Duodenal mucosa (tissue), 2 donors: ENCODE measurements around the gene PRAMEF2.
"Not testable (repeated sequence)": the region's sequence is repeated elsewhere in the genome, so short reads cannot be mapped to it uniquely, and the experiment has no call there.

Experiments
- H3K27ac ChIP-seq: one replicate; pipeline ENCODE4 v1.7.0; 2013; ENCODE audit warnings: low read depth, low read length
- H3K27me3 ChIP-seq, 2 donors: one replicate each; pipeline ENCODE4 v1.7.0; 2013; ENCODE audit warnings: low read length in 2 of 2, control low read depth in 1 of 2; ENCODE audit not compliant: insufficient read depth in 2 of 2, control insufficient read depth in 1 of 2
- H3K36me3 ChIP-seq, 2 donors: one replicate each; pipeline ENCODE4 v1.7.0; 2013; ENCODE audit warnings: low read length in 2 of 2, control low read depth in 1 of 2; ENCODE audit not compliant: insufficient read depth in 2 of 2, control insufficient read depth in 1 of 2
- H3K4me1 ChIP-seq, 2 donors: one replicate each; pipeline ENCODE4 v1.7.0; 2013; ENCODE audit warnings: low read length in 2 of 2, control low read depth in 1 of 2; ENCODE audit not compliant: insufficient read depth in 2 of 2, control insufficient read depth in 1 of 2
- H3K4me3 ChIP-seq, 2 donors: one replicate each; pipeline ENCODE4 v1.7.0; 2013; ENCODE audit warnings: low read length in 2 of 2, low read depth in 1 of 2
- H3K9ac ChIP-seq, 2 donors: one replicate each; pipeline ENCODE4 v1.7.0; 2013; ENCODE audit warnings: low read length in 2 of 2, low read depth in 1 of 2
- H3K9me3 ChIP-seq, 2 donors: one replicate each; pipeline ENCODE4 v1.7.0; 2013; ENCODE audit warnings: low read length in 2 of 2, control low read depth in 1 of 2; ENCODE audit not compliant: control insufficient read depth in 1 of 2

PRAMEF2 gene

GRCh38 chr1:12856786-12857185 is at the start of gene PRAMEF2:
Gene PRAMEF2, plus strand, starts transcription at chr1:12857086. Its CDS starts 1,924 bp downstream, at chr1:12859010.
- H3K36me3 ChIP-seq, H3K9me3 ChIP-seq, H3K4me1 ChIP-seq, H3K27ac ChIP-seq, H3K4me3 ChIP-seq, H3K27me3 ChIP-seq, H3K9ac ChIP-seq: not testable (repeated sequence)

DNA sequence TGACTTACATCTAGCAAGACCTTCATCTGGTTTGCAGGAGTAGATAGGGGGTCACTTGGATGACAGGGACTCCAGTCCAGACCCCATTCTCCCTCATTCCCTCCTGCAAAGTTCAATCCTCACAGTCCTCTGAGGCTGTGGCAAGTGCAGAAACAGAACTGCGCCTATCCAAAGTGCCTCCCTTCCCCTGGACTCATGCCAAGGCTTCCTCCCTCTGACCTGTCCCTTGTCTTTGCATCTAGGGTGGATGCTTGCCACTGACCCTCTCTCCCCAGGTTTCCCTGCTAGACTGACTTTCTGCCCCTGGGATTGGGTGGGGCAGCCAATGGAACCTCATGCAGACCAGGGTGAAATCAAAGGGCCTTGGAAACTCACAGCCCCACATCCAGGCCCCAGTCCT is 47.0 kb upstream of the PRAMEF2 start:
- H3K27ac ChIP-seq = no peak overlapping the region
- no peaks in the 10 kb centered on the region for H3K36me3 ChIP-seq
- H3K4me3 ChIP-seq = no peak overlapping the region
- no peaks in the 10 kb centered on the region for H3K27me3 ChIP-seq
- no peaks in the 10 kb centered on the region for H3K4me1 ChIP-seq
- no peak overlapping the region for H3K9ac ChIP-seq
- H3K9me3 ChIP-seq = no peaks in the 10 kb centered on the region

DNA sequence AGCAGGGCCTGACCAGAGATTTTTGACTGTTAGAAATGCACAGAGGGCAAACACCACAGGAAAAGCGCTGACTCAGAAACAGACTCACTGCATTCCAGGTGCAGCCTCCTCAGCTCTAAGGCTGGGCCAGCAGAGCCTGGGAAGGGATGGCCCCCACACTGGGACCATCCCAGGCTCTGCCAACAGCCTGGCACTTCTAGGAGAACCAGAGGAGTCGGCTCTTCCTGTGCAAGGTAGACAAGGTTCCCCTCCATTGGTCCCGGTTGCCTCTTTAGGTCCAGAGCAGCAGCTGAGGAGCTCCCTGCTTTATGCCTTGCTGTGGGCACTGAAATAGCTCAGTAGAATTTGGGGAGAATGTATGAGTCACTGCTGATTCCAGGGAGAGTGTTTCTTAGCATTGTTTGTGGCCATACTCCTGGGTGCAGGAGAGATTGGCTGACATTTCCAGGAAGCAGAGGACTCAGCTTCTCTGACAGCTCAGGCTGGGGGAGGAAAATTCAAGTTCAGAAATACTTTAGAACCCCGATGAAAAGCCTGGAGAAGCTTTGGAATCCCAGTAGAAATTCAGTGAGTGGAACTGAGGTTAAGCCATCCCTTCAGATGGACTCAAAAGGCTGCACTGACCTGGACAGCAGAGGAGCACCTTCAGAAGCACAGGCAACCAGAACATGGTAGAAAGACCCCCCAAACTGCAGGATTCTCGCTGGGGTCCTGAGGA is 46.0 kb upstream of the PRAMEF2 start:
- Histone ChIP-seq H3K27me3 (no peaks in the 10 kb centered on the region), H3K27ac (no peak overlapping the region), H3K36me3 (no peaks in the 10 kb centered on the region), H3K9ac (no peak overlapping the region), H3K4me1 (no peaks in the 10 kb centered on the region), H3K9me3 (no peaks in the 10 kb centered on the region), H3K4me3 (no peak overlapping the region)

DNA sequence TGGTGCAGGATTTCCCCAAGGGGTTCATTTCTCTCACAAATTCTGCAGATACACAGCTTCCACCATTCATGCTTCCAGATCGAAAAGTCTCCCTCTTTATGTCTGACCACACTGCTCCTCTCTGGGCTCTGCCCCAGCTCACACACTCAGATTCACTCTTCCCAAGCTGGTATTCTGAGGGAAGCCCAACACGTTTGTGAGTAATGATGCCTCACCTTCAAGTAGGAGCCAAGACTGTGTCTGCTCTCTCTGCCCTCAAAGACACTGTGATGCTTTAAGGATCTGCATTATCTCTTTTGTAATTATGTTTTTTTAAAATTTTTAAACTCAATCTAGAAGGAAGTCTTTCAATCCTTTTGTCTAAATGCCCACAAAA is 45.5 kb upstream of the PRAMEF2 start:
- Histone ChIP-seq H3K36me3 (no peaks in the 10 kb centered on the region), H3K9ac (no peak overlapping the region), H3K27ac (no peak overlapping the region)

GRCh38 chr1:12819061-12819460 is 37.8 kb upstream of the PRAMEF2 start:
- not testable (repeated sequence) for H3K4me3 ChIP-seq, H3K4me1 ChIP-seq, H3K9me3 ChIP-seq, H3K9ac ChIP-seq, H3K36me3 ChIP-seq, H3K27ac ChIP-seq, H3K27me3 ChIP-seq

More for the DNA sequence above, 45.5 kb upstream of the PRAMEF2 start:
- Histone ChIP-seq H3K4me3 (no peak overlapping the region), H3K9me3 (no peaks in the 10 kb centered on the region), H3K27me3 (no peaks in the 10 kb centered on the region), H3K4me1 (no peaks in the 10 kb centered on the region)

GRCh38 chr1:12831310-12831709 is 25.6 kb upstream of the PRAMEF2 start, which contains the start of gene PRAMEF11:
Gene PRAMEF11, minus strand, starts transcription at chr1:12831410. Its CDS starts 2,621 bp downstream, at chr1:12828789.
- H3K27ac ChIP-seq, H3K27me3 ChIP-seq, H3K4me3 ChIP-seq, H3K4me1 ChIP-seq, H3K9ac ChIP-seq, H3K9me3 ChIP-seq, H3K36me3 ChIP-seq: not testable (repeated sequence)

DNA sequence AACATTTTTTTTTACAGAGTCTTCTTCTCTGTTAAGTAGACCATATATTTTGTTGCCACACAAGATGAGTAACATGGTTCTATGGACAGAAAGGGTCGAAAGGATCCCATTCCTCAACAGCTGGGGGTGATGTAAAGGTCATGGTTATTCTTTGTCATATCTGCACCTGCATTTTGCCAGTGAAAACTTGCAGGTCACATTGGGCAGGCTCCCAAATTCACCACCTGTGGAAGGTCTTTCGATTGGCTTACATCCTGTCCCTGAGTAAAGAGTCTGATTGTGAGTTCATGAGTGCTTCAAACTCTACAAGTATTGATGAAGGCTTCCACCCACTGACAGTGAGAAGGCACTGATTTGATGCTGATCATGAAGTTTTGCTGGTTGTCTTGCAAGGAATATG is 23.6 kb upstream of the PRAMEF2 start:
- H3K4me1 ChIP-seq, H3K4me3 ChIP-seq, H3K27me3 ChIP-seq, H3K27ac ChIP-seq, H3K36me3 ChIP-seq, H3K9me3 ChIP-seq, H3K9ac ChIP-seq: not testable (repeated sequence)

GRCh38 chr1:12848620-12849019 is 8.3 kb upstream of the PRAMEF2 start, which contains the start of gene HNRNPCL1:
Gene HNRNPCL1, minus strand, starts transcription at chr1:12848720. Its CDS starts 431 bp downstream, at chr1:12848289.
- H3K27me3 ChIP-seq, H3K4me1 ChIP-seq, H3K9me3 ChIP-seq, H3K36me3 ChIP-seq, H3K4me3 ChIP-seq, H3K27ac ChIP-seq, H3K9ac ChIP-seq: not testable (repeated sequence)

- no peaks in the 10 kb centered on the region for H3K4me1 ChIP-seq
- H3K4me3 ChIP-seq = no peak overlapping the region
- no peaks in the 10 kb centered on the region for H3K9me3 ChIP-seq
- H3K27me3 ChIP-seq = no peaks in the 10 kb centered on the region
- no peak overlapping the region for H3K9ac ChIP-seq
- no peak overlapping the region for H3K27ac ChIP-seq
- no peaks in the 10 kb centered on the region for H3K36me3 ChIP-seq
Observed at GRCh38 chr1:12851779-12852178, 5.1 kb upstream of the PRAMEF2 start.

- not testable (repeated sequence) for H3K9ac ChIP-seq, H3K9me3 ChIP-seq, H3K36me3 ChIP-seq, H3K27me3 ChIP-seq, H3K4me3 ChIP-seq, H3K4me1 ChIP-seq, H3K27ac ChIP-seq
Observed at GRCh38 chr1:12863131-12863880, 6.4 kb downstream of the PRAMEF2 start.
